NCI-H1436 (cell line): ENCODE data around the gene GREM2.
A peak's percentile ranks its signal among the peaks of the same experiment; 100 is the strongest.

Source experiments
- DNase-seq: peaks from one replicate; lab custom pipeline; 2025; lab: John Stamatoyannopoulos, UW

The GREM2 gene

GRCh38 chr1:240562111-240562590 is 49.8 kb downstream of the GREM2 start:
- peak; percentile 54 for DNase-seq

- no peak for DNase-seq
These were observed 52.2 kb downstream of the GREM2 start for GRCh38 chr1:240559781-240560180.

- DNase-seq: no peak
These were observed 56.4 kb downstream of the GREM2 start for GRCh38 chr1:240555524-240555923.

GRCh38 chr1:240553351-240553750 is 58.6 kb downstream of the GREM2 start:
- DNase-seq: no peak

- DNase-seq: peak; percentile 32
These were observed 72.1 kb downstream of the GREM2 start for GRCh38 chr1:240539769-240540414.

DNA sequence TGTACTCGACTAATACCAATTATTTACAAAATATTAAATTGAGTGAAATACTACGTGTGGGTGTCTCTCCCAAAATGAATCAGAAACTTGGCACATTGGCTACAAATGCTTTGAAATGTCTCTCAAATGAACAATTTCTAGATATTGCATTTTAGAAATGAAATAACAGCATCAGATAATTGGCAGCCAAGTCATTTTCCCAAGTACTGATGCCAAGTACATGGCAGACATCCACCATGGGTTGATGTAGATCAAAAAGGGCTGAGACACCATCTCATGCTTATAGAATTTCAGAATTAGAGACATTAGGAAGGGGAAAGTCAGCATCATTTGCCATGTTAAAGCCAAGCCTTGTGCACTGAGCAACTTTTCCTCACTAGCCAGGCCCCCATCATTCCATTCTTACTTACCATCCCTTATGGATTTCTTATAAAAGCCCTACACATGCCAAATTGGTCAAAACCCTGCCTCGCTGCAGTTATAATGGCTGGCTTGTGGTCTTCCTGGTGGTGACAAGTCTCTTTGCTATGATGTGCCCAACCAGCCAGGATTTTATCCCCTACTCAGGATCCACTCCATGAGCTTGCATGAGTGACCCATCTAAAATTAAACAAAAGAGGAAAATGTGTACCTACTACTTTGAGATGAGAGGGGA is 73.1 kb downstream of the GREM2 start:
- DNase-seq: no peak

- no peak for DNase-seq
These were observed 78.7 kb downstream of the GREM2 start for GRCh38 chr1:240533154-240533780.

DNA sequence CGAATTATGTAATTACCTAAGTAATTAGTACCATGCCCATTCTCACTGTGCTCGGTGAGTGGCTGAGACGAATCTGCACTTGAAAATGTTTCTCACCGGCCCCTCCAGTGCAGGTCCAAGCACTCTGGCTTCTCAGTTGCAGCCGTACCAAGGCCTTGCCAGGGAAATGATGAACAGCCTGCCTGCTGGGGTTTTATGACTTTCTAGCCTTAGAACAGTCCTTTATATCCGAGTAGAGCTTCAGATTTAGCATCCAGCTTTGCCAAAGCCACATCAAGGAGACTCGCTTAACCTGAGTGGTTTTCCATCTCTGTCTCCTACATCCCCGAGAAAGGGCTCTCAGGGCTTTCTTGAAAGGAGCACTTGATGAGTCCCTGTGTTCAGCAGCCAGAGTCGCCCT is 83.4 kb downstream of the GREM2 start:
- no peak for DNase-seq

GRCh38 chr1:240527086-240527485 is 84.9 kb downstream of the GREM2 start:
- peak; percentile 28 for DNase-seq

- peak; percentile 22 for DNase-seq
These were observed 85.6 kb downstream of the GREM2 start for GRCh38 chr1:240526312-240526711.

DNA sequence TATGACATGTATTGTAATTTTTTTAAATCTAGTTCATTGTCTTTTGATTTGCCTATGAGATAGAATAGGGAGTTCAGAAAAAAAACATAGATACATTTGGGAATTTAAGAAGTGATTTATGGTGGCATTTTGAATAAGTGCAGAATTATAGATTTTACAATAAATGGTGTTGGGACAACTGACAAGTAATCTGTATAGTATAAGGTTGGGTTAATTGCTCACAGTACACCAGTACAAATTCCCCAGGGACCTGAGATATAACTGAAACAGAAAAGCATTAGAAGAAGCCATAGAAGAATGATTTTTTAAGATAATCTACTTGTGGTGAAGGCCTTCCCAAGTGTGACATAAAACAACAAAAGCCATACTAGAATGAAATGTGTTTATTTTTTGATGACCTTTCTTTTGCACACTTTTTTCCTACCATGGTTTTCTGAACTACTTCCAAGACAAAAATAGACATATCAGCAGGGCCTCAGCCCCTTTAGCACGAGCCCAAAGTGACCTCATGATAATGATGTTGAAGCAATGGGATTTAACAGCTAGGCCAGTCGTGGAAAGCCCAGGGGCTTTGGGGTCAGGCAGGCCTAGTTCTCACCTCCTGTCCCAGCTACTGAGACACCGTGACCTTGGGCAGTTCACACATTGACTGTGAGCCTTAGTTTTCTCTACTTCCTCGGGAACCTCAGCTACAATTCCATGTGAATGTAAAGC is 87.4 kb downstream of the GREM2 start:
- no peak for DNase-seq

GRCh38 chr1:240522122-240522822 is 89.7 kb downstream of the GREM2 start:
- DNase-seq: peak; percentile 45

GRCh38 chr1:240517891-240518290 is 94.1 kb downstream of the GREM2 start:
- no peak for DNase-seq

GRCh38 chr1:240516069-240516468 is 95.9 kb downstream of the GREM2 start:
- no peak for DNase-seq

DNA sequence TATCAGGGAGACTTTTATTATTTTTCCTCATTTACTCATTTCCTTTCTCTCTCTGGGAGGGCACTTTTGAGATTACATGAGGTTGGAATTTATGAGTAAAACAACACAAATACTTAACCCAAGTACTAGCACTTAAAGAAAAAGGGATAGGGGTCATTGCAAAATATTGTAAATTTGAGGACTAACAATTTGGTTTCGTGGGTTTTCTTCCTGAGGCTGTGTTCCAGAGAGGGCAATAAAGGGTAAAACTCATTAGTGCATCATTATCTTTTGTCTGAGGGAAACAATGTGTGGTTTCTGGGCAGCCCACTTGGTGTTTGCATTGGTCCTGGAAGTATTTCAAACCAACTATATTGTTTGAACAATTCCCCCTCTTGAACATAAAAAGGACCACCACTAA is 96.5 kb downstream of the GREM2 start:
- DNase-seq: no peak

DNA sequence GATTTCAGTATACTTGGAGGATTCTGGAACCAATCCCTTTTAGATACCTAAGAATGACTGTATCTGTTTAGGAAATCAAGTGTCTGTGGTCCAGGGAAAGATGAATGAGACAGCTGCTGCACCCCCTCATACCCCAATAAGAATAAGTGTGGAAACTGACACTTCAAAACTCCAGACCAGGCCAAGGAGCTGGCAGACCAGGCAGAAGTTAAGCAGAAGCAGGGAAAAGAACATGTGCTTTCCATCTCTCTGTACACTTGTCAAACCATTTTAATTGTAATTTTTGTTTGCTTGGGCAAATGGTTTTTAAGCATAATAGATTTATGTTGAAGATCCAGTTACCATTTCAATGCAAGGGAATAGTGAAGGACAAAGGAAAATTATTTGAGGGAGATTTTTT is 100.2 kb downstream of the GREM2 start:
- no peak for DNase-seq

DNA sequence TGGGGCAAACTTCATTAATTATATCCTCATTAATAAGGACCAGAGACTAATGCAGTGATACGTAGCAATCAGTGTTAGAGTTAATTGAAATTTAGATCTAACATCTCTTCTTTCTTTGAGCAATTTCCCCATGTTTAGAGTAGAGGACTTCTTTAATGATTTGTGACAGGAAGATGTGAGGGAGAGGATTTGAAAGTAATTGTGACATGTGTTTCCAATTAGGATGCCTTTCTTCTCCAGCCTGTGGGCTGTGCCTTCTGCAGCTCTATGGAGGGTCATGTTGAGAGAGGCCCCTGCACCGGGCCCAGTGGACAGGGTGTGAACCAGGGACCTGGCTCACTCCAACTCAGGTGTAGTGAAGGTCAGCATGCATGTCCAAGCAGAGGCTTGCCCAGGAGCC is 103.0 kb downstream of the GREM2 start:
- no peak for DNase-seq

GRCh38 chr1:240508201-240508600 is 103.8 kb downstream of the GREM2 start:
- no peak for DNase-seq

DNA sequence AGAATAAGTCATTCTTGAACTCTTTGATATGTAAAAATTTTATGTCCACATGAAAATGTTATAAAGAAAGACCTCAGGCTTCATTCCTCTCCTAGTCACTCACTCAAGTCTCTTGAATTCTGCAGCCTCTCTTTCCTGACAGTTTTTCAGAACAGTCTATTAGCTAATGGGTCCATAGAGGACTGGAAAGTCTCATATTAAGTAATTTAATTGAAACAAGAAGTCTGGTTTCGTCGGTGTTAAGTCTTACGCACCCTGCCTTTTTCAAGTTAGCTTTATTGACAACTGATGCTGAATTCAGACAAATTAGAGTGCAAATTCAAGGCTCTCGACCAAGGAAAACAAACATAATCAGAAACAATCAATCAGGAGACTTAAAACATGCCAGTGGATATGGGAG is 105.8 kb downstream of the GREM2 start:
- DNase-seq: no peak

DNA sequence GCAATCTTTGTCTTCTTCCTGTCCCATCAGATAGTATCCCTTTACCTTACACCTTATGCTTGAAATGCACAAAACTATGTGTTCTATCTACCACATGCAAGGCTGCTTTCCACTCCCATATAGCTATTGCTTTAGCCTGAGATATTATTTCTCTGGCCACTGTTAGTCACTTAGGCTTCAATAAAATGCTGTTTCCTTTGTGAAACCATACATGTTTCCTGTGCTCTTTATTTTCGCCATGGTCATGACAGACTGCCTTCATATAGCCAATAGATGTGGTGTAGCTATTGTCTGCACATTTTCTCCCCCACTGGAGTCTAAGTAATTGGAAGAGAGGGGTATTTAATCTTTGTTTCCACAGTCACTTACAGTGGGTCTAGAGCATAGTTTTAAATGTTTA is 108.4 kb downstream of the GREM2 start:
- no peak for DNase-seq

DNA sequence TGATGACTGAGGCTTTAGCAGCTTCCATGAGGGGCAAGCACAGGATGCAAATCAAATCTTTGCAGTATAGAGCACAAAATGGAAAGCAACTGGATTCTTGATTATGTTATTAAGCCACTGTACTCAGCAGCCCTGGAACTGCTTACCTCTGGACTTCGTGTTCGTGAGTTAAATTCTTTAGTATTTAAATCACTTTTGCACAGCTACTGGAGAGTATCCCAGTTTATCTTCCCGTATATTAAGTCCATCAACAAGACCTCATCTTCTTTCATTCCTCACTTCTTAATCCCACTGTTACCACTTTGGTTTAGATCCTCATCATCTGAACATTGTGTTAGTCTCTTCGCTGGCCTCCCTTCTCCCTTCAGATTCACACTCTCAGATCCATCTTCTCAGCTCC is 108.9 kb downstream of the GREM2 start:
- DNase-seq: no peak

DNA sequence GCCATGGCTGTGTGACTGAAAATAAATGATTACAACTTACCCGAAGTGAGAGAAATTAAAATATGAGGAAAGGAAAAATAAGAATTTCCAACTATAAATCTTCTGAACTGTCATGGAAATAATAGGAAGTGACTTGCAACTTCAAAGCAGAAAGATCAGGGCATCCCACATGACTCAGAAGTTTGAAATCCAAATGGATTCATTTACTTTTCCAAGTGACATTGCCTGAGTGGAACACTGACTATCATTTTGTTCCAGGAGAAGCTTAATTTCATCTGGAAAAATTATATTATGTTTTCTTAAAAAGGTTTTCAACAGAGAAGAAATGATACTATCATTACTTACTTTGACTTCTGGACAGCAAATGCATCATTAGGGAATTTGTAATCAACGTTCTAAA is 110.8 kb downstream of the GREM2 start:
- no peak for DNase-seq
